ENCODE results near the gene LPCAT2.

The LPCAT2 gene

GRCh38 chr16:55559933-55560516, 51.2 kb downstream of the LPCAT2 start:
- DNase-seq = no peak

GRCh38 chr16:55561319-55561848, 52.5 kb downstream of the LPCAT2 start:
- no peak for DNase-seq

DNA sequence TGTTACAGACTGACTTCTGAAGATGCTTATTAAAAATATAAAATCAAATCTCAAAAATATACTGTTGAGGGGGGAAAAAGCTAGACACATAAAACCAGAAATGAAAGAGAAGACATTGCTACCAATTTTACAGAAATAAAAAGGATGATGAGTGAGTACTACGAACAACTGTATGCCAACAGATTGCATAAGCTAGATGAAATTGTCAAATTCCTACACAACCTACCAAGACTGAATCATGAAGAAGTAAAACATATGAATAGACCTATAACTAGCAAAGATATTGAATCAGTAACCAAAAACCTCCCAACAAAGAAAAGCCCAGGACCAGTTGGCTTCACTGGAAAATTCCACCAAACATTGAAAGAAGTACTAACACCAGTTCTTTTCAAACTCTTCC, 54.1 kb downstream of the LPCAT2 start:
- no peak for DNase-seq

DNA sequence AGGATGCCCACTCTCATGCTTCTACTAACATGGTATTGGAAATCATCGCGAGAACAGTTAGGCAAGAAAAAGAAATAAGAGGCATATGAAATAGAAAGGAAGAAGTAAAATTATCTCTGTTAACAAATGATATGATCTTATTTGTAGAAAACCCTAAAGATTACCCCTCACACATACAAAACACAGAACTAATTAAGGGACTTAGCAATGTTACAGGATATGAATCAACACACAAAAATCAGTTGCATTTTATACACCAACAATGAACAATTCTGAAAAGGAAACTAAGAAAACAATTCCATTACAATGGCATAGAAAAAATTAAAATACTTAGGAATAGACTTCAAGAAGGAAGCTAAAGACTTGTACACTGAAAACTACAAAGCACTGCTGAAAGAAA, 54.9 kb downstream of the LPCAT2 start:
- no peak for DNase-seq

- DNase-seq = no peak
These were observed 56.2 kb downstream of the LPCAT2 start for GRCh38 chr16:55565086-55565485.

GRCh38 chr16:55566432-55567175, 57.7 kb downstream of the LPCAT2 start, which contains the start of gene CAPNS2:
Gene CAPNS2 (plus strand): TSS chr16:55566684. CDS start chr16:55566757, 73 bp downstream.
- DNase-seq = no peak

- no peak for DNase-seq
These were observed 58.5 kb downstream of the LPCAT2 start for GRCh38 chr16:55567382-55567781.

DNA sequence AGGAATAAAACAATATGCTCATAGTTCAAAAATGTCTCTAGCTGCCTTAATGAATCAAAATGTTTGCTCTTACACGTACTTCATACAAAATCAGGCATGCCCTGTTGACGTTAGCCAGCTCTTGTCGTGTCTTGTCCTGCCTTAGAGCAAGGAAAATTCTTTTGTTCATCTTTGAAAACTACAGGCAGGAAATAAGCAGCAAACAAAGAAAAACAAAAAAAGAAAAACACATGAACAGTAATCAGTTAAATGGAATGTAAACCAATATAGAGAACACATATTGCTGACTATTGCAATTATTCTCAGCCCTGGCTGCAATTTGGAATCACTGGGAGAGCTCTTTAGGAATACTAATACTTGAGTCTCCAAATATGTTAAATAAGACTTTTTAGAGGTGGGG, 59.3 kb downstream of the LPCAT2 start:
- no peak for DNase-seq

DNA sequence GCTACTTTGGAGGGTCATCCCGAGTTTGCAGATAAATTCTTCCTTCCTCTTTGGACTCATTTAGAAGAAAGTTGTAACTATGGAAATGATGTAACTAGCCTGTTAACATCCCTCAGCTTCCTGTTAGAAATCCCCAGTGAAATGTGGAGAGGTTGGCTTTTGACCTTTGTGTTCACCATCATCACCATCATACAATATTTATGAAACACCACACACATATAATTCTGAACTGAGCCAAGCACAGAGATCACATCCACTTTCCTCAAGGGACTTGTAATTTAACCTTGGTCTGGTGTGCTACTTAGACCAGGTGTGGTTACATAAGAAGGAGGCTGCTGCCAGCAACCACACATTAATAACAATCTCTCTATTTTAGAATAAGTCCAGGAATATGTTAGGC, 60.2 kb downstream of the LPCAT2 start:
- DNase-seq = no peak

DNA sequence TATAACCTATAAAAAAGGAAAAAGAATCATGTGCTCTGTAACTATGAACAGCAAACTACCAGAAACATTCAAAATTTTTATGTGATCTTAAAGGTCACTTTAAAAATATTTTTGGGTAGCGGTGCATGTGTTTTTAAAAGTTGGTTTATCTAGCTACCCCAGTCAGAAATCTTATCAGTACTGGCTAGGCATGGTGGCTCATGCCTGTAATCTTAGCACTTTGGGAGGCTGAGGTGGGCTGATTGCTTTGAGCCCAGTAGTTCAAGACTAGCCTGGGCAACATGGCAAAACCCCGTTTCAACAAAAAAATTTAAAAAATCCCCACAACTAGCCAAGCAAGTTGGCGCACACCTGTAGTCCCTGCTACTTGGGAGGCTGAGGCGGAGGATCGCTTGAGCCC, 61.3 kb downstream of the LPCAT2 start:
- no peak for DNase-seq

- no peak for DNase-seq
These were observed 62.5 kb downstream of the LPCAT2 start for GRCh38 chr16:55571191-55571897.

GRCh38 chr16:55572439-55572838, 63.6 kb downstream of the LPCAT2 start:
- no peak for DNase-seq

DNA sequence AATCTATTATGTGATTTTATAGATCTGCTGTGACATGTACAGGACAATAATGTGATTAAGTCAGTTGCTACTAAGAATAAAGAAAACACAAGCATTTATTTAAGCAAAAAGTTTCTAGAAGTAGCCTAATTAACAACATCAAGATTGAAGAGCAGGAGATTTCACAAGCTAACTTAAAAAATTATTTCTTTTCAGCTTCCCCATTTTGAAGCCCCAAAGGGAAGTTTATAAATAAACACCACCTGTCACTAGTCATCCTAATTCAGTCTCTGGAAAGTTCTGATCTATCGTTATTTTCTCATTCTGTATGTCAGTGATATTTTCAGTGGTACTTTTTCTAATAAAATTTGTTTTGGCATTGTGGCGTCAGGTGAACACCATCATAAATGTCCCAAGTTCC, 65.9 kb downstream of the LPCAT2 start:
- DNase-seq = no peak

GRCh38 chr16:55575496-55575895, 66.6 kb downstream of the LPCAT2 start:
- no peak for DNase-seq

- DNase-seq = no peak
These were observed 67.5 kb downstream of the LPCAT2 start for GRCh38 chr16:55576384-55576783.

- no peak for DNase-seq
These were observed 69.0 kb downstream of the LPCAT2 start for GRCh38 chr16:55577887-55578286.

DNA sequence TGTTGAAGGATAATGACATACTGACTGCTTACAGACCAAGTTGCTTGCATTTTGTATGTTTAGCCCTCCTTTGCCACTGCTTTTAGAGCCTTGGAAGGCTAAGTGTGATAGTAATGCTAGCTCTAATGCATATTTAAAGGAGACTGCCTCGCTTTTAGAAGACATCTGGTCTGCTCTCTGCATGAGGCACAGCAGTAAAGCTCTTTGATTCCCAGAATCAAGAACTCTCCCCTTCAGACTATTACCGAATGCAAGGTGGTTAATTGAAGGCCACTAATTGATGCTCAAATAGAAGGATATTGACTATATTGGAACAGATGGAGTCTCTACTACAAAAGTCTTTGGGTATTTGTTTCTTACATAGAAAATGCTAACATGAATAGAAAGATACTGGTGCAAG, 76.8 kb downstream of the LPCAT2 start:
- no peak for DNase-seq

DNA sequence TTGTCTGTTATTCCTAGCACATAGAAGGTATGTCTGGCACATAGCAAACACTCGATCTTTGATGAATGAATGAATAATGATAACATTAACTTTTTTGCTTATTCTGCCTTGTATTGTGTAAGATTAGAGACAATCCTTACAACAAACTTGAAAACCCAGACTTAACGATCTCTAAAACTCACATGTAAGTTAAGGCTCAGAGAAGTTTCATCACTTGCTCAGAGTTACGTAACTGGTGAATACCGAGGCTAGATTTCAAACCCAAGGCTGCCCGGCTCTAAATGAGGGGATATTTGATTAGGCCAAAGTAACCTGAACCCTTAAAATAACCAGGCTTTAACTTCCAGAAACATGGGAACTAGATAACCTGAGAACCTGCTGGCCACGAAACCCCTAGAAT, 79.9 kb downstream of the LPCAT2 start:
- DNase-seq = no peak

GRCh38 chr16:55592306-55592705, 83.4 kb downstream of the LPCAT2 start:
- no peak for DNase-seq

- no peak for DNase-seq
These were observed 89.1 kb downstream of the LPCAT2 start for GRCh38 chr16:55597928-55598327.

DNA sequence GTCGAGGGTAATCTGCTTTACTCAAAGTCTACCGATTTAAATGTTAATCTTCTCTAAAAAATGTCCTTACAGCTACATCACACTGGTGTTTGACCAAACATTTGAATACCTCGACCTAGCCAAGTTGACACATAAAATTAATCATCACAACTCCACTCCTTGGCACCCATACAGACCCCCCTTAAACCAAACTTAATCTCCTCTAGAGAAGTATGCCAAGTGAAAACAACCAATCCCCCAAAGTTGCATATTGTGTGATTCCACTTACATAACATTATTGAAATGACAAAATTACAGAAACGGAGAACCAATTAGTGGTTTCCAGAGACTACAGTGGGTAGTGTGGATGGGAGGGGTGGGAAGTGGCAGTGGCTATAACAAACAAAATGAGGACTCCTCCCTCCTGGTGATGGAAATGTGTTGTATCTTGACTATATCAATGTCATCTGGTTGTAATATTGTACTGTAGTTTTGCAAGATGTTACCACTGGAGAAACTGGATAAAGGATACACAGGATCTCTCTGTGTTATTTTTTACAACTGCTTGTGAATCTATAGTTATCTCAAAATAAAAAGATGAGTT, 97.0 kb downstream of the LPCAT2 start:
- no peak for DNase-seq

DNA sequence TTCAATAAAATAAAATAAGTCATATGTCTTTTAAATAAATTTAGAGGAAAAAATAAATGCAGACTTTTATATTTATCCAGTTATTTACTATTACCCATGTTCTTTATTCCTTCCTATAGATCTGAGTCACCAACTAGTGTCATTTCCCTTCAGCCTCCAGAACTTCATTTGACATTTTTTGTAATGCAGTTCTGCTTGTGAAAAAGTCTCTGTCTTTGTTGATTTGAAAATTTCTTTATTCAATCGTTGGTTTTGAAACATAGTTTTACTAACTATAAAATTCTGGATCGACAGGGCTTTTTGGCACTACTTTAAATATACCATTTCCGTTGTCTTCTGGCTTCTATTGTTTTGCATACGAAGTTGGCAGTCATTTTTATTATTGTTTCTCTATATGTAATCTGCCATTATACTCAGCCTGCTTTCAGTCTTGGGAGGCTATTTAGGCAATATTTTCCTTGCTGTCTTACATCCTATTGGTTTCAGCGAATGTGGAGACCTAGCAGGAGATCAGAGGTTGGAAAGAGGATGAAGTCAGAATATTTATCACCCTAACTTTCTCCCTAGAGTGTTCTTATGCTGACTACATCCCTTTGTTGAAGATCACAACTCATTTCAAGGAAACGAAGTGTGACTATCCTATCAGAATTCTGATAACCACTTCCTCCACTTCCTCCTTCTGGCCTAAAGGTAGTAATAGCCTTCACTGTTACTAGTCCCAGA, 104.9 kb downstream of the LPCAT2 start:
- DNase-seq = no peak

DNA sequence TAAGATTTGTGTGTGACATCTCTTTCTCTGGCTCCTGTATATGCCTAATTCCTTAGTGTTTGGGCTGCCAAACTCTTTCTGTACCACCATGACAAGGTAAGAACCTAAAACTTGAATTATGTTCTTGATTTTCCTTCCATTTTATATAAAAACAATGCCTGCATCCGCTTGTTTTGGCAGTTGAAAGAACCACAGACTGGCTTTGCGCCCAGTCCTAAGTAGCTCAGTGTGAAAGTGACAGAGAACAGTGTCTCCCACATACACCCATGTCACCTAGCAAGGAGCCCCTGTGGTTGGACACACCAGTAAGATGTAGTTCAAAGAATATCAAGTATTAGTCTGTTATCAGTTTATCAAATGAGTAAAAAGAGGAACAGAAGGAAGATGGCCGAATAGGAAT, 106.2 kb downstream of the LPCAT2 start:
- DNase-seq = no peak
